SKM-1 (cell line): ENCODE measurements around the gene CALML5.

Experiments used
- DNase-seq: peaks from one replicate; lab custom pipeline; 2025; ENCODE audit not compliant: unreplicated experiment; lab: John Stamatoyannopoulos, UW

The CALML5 gene

GRCh38 chr10:5517546-5517945 is 18.2 kb upstream of the CALML5 start:
- no peak for DNase-seq

- no peak for DNase-seq
Observed at GRCh38 chr10:5515948-5516761, 16.8 kb upstream of the CALML5 start.

- DNase-seq, result no peak
Observed at GRCh38 chr10:5514226-5514850, 15.0 kb upstream of the CALML5 start.

- no peak for DNase-seq
Observed at GRCh38 chr10:5512881-5513612, 13.7 kb upstream of the CALML5 start.

- DNase-seq, result no peak
Observed at GRCh38 chr10:5512331-5512730, 13.0 kb upstream of the CALML5 start.

GRCh38 chr10:5511885-5512280 is 12.5 kb upstream of the CALML5 start:
- no peak for DNase-seq

- DNase-seq, result no peak
Observed at GRCh38 chr10:5511231-5511884, 12.0 kb upstream of the CALML5 start.

- no peak for DNase-seq
Observed at GRCh38 chr10:5510281-5511072, 11.1 kb upstream of the CALML5 start.

GRCh38 chr10:5509691-5510090 is 10.3 kb upstream of the CALML5 start:
- no peak for DNase-seq

GRCh38 chr10:5509236-5509635 is 9.9 kb upstream of the CALML5 start:
- DNase-seq, result no peak

GRCh38 chr10:5508786-5509185 is 9.4 kb upstream of the CALML5 start:
- no peak for DNase-seq

GRCh38 chr10:5508161-5508604 is 8.8 kb upstream of the CALML5 start:
- DNase-seq, result no peak

GRCh38 chr10:5507649-5508131 is 8.3 kb upstream of the CALML5 start:
- no peak for DNase-seq

- no peak for DNase-seq
Observed at GRCh38 chr10:5506751-5507648, 7.6 kb upstream of the CALML5 start.

- DNase-seq, result no peak
Observed at GRCh38 chr10:5506246-5506645, 6.9 kb upstream of the CALML5 start.

- DNase-seq, result no peak
Observed at GRCh38 chr10:5504146-5505072, 5.0 kb upstream of the CALML5 start.

GRCh38 chr10:5503477-5503835 is 4.1 kb upstream of the CALML5 start:
- no peak for DNase-seq
